Neural progenitor cell (in vitro differentiated cells): ENCODE data around the gene CACNA1C.

Source experiments
- EZH2phosphoT487 ChIP-seq: fragments of 200-600 bp; sonication (generic); IDR thresholded peaks from 2 replicates; pipeline ENCODE4 v1.6.1; 2017; ENCODE audit warnings: antibody characterized with exemption
- TF ChIP-seq, protein P1 (sequence below): fragments of 200-600 bp; sonication (generic); IDR thresholded peaks from 2 replicates; pipeline ENCODE4 v1.5.1; 2017; ENCODE audit warnings: antibody characterized with exemption, mild to moderate bottlenecking

DNA sequence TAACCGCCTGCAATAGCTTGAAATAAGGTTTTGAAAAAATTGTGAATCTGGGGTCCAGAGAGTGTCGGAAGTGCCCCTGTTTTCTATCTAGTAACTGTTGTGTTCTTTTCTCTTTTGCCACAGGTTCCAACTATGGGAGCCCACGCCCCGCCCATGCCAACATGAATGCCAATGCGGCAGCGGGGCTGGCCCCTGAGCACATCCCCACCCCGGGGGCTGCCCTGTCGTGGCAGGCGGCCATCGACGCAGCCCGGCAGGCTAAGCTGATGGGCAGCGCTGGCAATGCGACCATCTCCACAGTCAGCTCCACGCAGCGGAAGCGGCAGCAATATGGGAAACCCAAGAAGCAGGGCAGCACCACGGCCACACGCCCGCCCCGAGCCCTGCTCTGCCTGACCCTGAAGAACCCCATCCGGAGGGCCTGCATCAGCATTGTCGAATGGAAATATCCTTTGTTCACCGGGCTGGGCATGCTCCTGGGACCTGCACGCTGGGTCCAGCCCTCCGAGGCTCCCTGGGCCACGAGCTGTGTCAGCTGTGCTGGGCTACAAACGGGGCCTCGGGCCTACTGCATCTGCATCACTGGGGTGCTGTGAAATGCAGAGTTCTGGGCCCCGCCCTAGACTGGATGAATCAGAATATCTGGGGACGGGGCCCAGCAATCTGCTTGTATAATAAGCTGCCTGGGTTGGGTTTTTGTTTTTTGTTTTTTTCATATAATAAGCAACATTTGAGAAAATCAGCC is 62.5 kb downstream of the CACNA1C start:
- TF ChIP-seq, protein P1, sequence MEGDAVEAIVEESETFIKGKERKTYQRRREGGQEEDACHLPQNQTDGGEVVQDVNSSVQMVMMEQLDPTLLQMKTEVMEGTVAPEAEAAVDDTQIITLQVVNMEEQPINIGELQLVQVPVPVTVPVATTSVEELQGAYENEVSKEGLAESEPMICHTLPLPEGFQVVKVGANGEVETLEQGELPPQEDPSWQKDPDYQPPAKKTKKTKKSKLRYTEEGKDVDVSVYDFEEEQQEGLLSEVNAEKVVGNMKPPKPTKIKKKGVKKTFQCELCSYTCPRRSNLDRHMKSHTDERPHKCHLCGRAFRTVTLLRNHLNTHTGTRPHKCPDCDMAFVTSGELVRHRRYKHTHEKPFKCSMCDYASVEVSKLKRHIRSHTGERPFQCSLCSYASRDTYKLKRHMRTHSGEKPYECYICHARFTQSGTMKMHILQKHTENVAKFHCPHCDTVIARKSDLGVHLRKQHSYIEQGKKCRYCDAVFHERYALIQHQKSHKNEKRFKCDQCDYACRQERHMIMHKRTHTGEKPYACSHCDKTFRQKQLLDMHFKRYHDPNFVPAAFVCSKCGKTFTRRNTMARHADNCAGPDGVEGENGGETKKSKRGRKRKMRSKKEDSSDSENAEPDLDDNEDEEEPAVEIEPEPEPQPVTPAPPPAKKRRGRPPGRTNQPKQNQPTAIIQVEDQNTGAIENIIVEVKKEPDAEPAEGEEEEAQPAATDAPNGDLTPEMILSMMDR = no peak
- no peak for TF ChIP-seq EZH2phosphoT487
